HS-5 (cell line): ENCODE results near the gene GLYATL1B.
"Not testable (repeated sequence)": the region's sequence is repeated elsewhere in the genome, so short reads cannot be mapped to it uniquely, and the experiment has no call there.

ENCODE experiments used
- DNase-seq: peaks from one replicate; pipeline ENCODE4 v3.0.0-alpha.2; 2012; ENCODE audit warnings: low read depth

GLYATL1B gene

GRCh38 chr11:59086007-59086406 is at the start of gene GLYATL1B:
Gene GLYATL1B, plus strand, starts transcription at chr11:59086307. Its CDS starts 0 bp downstream, at chr11:59086307.
- not testable (repeated sequence) for DNase-seq

DNA sequence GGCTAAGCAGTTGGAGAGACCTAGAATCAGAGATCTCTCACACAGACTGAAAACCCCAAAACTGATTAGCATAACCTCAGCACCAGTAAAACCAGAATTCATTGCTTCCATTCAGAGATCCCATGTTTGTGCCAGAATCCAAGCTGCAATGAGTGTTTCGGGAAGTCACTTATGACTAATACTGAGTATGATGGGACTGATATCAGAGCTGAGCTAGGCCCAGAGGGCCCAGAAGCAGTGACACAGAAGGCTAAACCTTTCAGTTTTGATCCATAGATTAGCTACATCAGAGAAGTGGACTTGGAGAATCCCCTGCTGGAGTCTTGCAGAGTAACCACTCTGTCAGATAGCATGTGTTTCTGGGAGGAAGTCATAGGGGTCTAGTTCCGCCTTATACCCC is 49.6 kb upstream of the GLYATL1B start:
- DNase-seq: not testable (repeated sequence)

GRCh38 chr11:59037434-59037833 is 48.7 kb upstream of the GLYATL1B start:
- not testable (repeated sequence) for DNase-seq

- no peak for DNase-seq
Observed at GRCh38 chr11:59040607-59041006, 45.5 kb upstream of the GLYATL1B start.

GRCh38 chr11:59051383-59051782 is 34.7 kb upstream of the GLYATL1B start:
- DNase-seq: not testable (repeated sequence)

DNA sequence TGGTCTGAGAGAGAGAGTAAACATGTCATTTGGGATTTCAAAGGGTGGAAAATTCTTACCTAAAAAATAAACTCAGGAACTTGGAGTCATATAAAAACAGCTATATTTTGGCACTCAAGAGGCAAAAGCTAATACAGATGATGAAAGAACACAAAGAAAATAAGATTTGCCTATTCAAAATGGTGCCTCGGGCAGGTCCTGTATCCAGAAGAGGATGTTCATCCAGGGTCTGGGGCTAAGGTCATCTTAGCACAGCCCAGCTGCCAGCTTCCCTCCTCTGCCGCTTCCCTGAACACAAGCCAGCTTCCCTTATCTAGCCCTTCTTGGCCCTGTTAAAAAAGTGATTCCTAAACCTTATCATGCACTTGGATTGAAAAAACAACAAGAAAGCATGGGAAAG is 33.8 kb upstream of the GLYATL1B start:
- not testable (repeated sequence) for DNase-seq

- no peak for DNase-seq
Observed at GRCh38 chr11:59053387-59053786, 32.7 kb upstream of the GLYATL1B start.

DNA sequence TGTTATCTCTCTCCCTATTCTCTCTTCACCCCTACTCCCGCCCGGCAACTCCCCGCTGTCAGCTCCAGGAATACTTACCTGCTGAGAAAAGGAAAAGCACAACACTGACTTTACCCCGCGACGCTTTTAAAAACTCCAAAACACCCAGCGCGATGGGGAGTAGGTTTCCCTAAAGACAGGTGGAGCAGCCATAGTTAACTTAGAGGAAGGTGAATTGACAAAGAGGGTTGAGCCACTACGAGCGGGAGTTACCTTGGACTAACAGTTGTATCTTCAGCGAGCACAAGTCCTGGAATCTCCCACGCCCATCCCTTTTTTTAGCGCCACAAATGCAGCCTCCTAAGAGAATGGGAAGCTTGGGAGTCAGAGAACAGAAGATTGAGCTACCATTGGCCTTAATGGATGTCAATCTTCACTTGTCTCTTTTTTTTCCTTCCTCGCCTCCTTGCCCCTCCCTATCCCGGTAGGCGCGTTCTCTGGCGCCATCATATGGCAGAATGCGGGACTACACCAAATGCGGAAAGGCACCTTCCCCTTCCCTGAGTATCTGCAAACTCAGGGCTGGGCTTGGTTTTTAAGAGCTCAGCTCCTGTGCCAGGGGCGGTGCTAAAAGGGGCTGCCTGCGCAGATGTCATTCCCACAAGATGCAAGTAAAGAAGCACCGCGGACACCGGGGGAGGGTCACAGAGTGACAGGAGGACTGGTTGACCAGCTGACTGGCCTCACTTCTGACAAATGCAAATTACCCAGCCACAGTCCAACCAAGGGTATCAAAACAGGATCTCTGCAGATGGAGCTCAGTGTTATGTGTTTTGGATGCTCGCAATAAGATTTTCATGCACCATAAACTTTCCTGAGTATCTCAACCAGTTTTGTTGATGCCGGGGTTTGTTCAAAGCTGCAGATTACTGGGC is 27.7 kb upstream of the GLYATL1B start:
- DNase-seq: peak; percentile 74

DNA sequence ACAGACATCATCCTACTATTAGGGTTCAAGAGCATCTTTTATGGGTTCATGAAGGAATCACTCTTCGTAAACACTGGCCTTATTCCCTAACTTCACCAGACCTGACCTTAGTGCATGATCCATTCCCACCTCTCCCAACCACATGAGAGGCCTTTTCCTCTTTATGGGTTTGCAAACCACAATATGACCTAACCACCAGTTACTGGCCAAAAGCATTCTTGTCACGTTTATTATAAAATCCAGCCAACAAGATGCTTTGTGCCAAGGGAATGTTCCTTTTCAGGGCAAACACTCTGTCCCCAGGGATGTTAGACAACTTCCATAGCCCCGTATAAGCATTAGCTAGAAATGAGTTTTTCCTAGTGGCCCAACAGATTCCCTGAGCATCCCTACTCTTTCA is 26.0 kb upstream of the GLYATL1B start:
- DNase-seq: not testable (repeated sequence)

DNA sequence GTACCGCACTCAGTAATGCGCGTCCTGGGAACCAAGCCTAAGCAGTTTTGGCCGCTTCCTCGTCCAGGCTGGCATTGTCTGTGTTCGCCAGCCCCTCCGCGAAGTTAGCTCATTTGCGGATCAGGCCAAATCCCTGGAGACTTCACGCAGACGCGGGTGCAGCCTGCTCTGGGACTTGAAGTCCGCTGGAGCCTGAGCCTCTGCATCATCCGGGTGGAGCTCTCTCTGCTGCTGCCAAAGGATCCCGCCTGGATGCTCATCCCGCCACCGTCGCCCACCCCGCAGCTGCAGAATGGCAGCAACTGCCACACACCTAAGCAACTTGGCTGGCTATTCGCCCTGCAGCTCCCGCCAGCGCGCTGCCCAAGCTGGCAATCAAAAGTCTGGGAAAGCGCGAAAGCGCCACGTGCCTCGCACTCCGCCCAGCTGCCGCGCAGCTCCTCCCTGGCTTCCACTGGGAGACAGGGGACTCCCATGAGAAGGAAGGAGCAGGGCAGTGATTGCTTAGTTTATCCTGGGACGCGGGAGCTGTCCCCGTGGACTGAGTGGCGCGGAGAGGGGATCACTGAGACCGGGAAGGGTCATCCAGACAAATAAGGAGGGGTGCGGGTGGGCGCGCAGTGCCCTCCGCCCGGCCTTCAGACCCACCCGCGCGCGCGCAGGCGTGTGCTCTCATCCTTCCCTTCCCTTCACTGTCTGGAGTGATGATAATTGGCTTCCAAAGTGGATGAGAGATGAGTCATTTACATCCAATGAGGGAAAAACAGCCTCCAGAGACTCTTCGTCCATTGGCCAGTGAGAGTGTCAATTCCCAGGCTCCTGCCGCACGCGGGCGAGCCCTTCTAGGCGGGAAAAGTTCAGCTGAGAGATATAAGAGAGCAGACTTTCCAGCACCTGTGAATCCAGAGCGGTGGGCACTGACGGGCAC is 23.2 kb upstream of the GLYATL1B start:
- DNase-seq: no peak

DNA sequence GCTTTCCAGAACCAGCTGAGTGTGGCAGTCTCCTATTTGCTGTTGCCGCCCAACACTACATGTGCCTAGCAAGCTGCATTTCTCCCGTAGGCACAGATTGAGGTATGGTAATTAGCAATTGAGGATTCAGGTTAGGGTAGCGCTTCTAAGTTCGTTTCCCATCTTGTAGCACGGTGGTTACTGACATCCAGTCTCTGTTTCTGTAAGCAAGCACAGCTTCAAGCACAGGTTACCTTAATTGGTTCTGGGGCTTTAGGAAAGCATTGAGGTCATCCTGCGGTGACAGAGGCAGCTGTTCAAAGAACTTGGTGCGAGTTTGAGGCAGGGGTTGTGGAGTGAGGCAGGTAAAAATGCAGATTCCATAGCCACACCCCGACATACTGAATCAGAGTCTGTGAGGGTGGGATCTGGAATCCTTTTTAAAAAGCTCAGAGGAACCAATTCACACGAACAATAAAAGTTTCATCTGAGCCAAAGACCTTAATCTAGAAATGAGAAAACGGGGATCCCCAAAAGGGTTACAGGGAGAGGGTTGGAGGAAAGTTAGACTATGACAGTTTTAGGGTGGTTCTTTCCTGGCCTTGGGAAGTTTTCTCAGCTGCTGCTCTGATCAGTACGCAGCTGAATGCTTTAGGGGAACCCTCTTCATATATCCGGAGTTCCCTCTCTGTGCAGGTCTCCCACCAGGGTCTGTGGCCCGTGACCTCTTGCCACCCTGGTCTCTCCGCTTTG is 21.9 kb upstream of the GLYATL1B start:
- DNase-seq: not testable (repeated sequence)

DNA sequence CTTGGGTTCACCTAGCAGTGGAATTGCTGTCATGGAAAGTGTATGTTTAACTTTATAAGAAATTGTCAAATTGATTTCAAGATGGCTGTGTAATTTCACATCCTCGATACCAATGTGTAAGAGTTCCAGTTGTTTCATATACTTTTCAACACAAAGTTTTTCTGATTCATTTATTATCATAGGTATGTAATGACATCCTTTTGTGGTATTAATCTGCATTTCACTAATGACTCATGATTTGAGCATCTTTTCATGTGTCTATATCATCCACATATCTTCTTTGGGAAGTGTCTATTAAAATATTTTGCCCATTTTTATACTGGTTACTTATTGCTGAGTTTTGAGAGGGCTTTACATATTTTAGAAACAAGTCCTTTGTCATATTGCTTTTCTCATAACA is 17.0 kb upstream of the GLYATL1B start:
- DNase-seq: peak; percentile 55

DNA sequence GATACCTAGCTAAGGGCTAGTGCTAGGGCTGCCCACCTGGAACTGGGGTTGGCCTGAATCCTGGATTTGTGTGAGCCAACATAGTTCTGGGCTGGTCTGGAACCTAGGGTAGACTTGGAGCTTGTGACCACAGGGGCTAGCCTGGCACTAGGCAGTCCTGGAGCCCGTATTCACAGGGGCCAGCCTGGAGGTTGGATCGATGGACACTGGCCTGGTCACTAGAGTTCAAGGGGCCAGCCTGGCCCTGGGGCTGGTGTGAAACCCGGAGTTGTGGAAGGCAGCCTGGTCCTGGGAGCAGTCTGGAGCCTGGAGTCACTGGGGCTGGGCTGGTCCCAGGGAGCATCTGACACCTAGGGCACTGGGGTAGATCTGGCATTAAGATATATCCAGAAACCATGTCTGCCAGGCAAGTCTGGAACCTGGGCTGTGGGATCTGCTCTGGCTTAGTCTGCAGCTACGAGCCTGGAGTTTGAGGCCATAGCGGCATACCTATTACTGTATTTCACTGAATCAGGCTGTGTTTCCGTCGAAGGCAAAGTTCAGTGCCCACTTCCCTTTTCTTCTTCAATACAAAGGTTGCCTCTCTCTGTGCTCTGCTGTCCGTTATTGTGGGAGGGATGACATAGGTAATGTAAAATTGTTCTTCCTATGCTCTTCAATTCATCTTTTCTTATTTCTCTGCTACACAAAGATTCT is 9.1 kb upstream of the GLYATL1B start:
- DNase-seq: no peak

GRCh38 chr11:59078435-59078834 is 7.7 kb upstream of the GLYATL1B start:
- no peak for DNase-seq

DNA sequence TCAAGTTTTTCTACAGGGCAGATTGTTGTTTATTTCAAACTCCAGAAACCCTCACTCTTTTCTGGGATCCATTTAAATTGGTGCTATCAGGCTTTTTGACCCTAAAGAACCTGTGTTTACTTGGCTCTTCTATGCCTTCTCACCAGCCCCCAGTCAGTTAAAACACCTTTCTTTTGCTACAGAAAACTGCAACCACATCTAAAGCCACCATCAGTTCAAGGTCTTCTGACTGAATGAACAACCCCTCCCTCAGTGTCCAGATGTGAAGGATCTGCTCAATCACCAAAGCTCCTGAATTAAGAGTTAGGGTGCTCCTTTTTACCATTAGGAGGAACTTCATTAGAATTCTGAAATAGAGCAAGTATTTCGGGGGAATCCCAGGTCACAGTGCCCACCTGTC is 7.0 kb upstream of the GLYATL1B start:
- no peak for DNase-seq

- DNase-seq: not testable (repeated sequence)
Observed at GRCh38 chr11:59080421-59080820, 5.7 kb upstream of the GLYATL1B start.

DNA sequence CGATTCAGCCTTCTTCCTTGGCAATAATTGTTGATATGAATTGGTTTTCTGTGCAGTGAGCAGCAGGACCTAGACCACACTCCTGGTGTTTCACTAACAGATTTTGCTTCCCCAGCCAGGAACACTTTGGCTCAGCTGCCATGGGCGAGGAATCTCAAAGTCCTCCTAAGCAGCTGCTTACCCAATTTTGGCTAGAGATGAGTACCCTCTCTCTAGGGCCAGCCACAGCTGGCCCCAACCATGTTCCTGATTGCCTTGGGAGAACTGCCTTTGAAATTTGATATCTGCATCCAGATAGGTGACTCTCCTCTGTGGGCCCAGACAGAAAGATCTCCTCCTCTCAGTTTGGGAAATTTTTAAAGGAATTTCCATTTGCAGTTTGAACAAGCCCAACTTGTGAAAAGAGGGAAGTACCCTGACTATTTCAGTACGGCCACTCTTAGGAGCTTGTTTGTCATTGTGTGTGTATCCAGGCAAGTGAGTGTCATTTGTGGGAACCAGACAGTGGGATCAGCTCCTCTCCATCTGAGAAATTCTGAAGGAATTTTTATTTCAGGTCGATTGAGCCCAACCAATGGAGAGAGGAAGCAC is 4.6 kb upstream of the GLYATL1B start:
- not testable (repeated sequence) for DNase-seq

GRCh38 chr11:59088162-59088561 is 2.1 kb downstream of the GLYATL1B start:
- no peak for DNase-seq

DNA sequence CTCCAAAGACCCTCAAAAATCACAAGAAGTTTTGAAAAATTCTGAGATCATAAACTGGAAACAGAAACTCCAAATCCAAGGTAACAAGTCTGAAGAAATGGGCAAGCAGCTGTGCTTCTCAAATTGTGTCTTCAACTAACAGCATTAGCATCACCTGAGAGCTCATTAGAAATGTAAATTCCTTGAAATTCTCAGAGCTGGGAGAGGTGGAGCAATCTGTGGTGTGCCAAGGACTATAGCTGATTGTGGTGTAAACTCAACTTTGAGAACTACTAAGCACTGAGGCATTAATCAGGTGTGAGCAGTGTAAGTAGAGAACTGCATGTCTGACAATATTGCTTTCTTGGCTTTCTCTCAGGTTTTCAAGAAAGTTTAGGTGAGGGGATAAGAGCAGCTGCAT is 7.5 kb downstream of the GLYATL1B start:
- not testable (repeated sequence) for DNase-seq

GRCh38 chr11:59095225-59095624 is 9.1 kb downstream of the GLYATL1B start:
- not testable (repeated sequence) for DNase-seq
